GM12878 (cell line): Measurements from ENCODE around the gene LRRC61. TPM values are rescaled to one million over a fixed set of nuclear protein-coding genes. Genes with fewer than 3 reads are reported as not detected.
A peak's percentile ranks its signal among the peaks of the same experiment; 100 is the strongest.

Experiments used
- ASH2L ChIP-seq: fragments of 300-600, 200-600 bp; sonication (generic); IDR thresholded peaks from 2 replicates; pipeline ENCODE4 v1.6.1; 2017; ENCODE audit warnings: low read depth, mild to moderate bottlenecking, borderline replicate concordance
- BHLHE40 ChIP-seq, 2 experiments: fragments of 450-650 bp in 1 of 2; IDR thresholded peaks; 2 replicates each; pipeline ENCODE4 v1.6.1; 2011 to 2017; ENCODE audit warnings: low read depth in 2 of 2, borderline replicate concordance in 1 of 2, improper control_type of control experiment in 1 of 2, low read length in 1 of 2, mild to moderate bottlenecking in 1 of 2
- CBFB ChIP-seq: IDR thresholded peaks from 2 replicates; pipeline ENCODE4 v1.6.1; 2016; ENCODE audit warnings: antibody characterized with exemption, low read depth
- CEBPB ChIP-seq, 2 experiments: fragments of 150-350 bp in 1 of 2; IDR thresholded peaks; 2 replicates each; pipeline ENCODE4 v1.6.1; 2012 to 2014; ENCODE audit warnings: low read depth in 2 of 2, low read length in 2 of 2, borderline replicate concordance in 1 of 2, inconsistent platforms in 1 of 2
- ETV6 ChIP-seq, 2 experiments: fragments of 450-650 bp in 1 of 2; IDR thresholded peaks in 1 of 2; conservative IDR thresholded peaks in 1 of 2; 2 replicates each; pipeline ENCODE4 v1.6.1; 2014; ENCODE audit warnings: antibody characterized with exemption in 1 of 2, borderline replicate concordance in 1 of 2, low read depth in 1 of 2, mild to moderate bottlenecking in 1 of 2, moderate library complexity in 1 of 2
- HDAC6 ChIP-seq: fragments of 200-600 bp; sonication (generic); IDR thresholded peaks from one replicate; pipeline ENCODE4 v1.8.0; 2017; ENCODE audit warnings: antibody characterized with exemption; ENCODE audit not compliant: unreplicated experiment
- IKZF2 ChIP-seq, 2 experiments: fragments of 450-650 bp; IDR thresholded peaks; 2 replicates each; pipeline ENCODE4 v1.6.1; 2017; ENCODE audit warnings: mild to moderate bottlenecking in 2 of 2, moderate library complexity in 2 of 2
- KAT2A ChIP-seq: conservative IDR thresholded peaks from 2 replicates; pipeline ENCODE4 v1.6.1; 2011; ENCODE audit warnings: low read depth, low read length; ENCODE audit not compliant: control insufficient read depth
- MTA2 ChIP-seq: fragments of 450-650 bp; IDR thresholded peaks from 2 replicates; pipeline ENCODE4 v1.6.1; 2016; ENCODE audit warnings: low read depth, mild to moderate bottlenecking, moderate library complexity
- MXI1 ChIP-seq: fragments of 150-350 bp; IDR thresholded peaks from 2 replicates; pipeline ENCODE4 v1.6.1; 2011; ENCODE audit warnings: low read depth, mild to moderate bottlenecking, inconsistent platforms, low read length, improper control_type of control experiment
- NKRF ChIP-seq: fragments of 450-650 bp; conservative IDR thresholded peaks from 2 replicates; pipeline ENCODE4 v1.6.1; 2017; ENCODE audit warnings: mild to moderate bottlenecking, moderate library complexity
- POLR2AphosphoS5 ChIP-seq: IDR thresholded peaks from 2 replicates; pipeline ENCODE4 v1.6.1; 2011; ENCODE audit warnings: mild to moderate bottlenecking, low read length, inconsistent platforms
- RB1 ChIP-seq: fragments of 450-650 bp; formaldehyde crosslinking; IDR thresholded peaks from 2 replicates; pipeline ENCODE4 v1.6.1; 2017; ENCODE audit warnings: mild to moderate bottlenecking, borderline replicate concordance
- RELA ChIP-seq: fragments of 450-650 bp; IDR thresholded peaks from 2 replicates; pipeline ENCODE4 v1.8.0; 2014; ENCODE audit warnings: borderline replicate concordance; ENCODE audit not compliant: partially characterized antibody
- SPI1 ChIP-seq: IDR thresholded peaks from 2 replicates; pipeline ENCODE4 v1.6.1; 2011; ENCODE audit warnings: low read depth, mild to moderate bottlenecking, low read length, moderate library complexity, borderline replicate concordance; ENCODE audit not compliant: insufficient read depth
- TCF12 ChIP-seq: IDR thresholded peaks from 2 replicates; pipeline ENCODE4 v1.6.1; 2011; ENCODE audit warnings: low read depth, mild to moderate bottlenecking, low read length
- ZBTB4 ChIP-seq: fragments of 450-650 bp; formaldehyde crosslinking; IDR thresholded peaks from 2 replicates; pipeline ENCODE4 v1.4.0; 2022; ENCODE audit warnings: mild to moderate bottlenecking, moderate library complexity
- ZNF207 ChIP-seq: fragments of 450-650 bp; IDR thresholded peaks from 2 replicates; pipeline ENCODE4 v1.6.1; 2014; ENCODE audit warnings: antibody characterized with exemption, mild to moderate bottlenecking, borderline replicate concordance
- ZSCAN29 ChIP-seq: fragments of 450-650 bp; IDR thresholded peaks from 2 replicates; pipeline ENCODE4 v1.6.1; 2017; ENCODE audit warnings: mild to moderate bottlenecking, moderate library complexity
- polyA plus RNA-seq, 11 experiments: library from polyadenylated mRNA; depleted of rRNA in 4 of 11; unstranded in 6 of 11; stranded (reverse) in 5 of 11; fragments of >200 nt; fragmentation: Nextera tagmentation in 4 of 11; fragmentation: Illumina TruSeq in 1 of 11; extraction: Ambion mirVana in 4 of 11; extraction: Trizol in 1 of 11; gene quantifications; 1 replicate in 1 of 11; 2 replicates in 10 of 11; pipeline versions ENCODE4 v1.2.1 to v1.2.3, GENCODE V29; 2011 to 2016; ENCODE audit warnings: inconsistent platforms in 2 of 11, missing spikeins in 2 of 11, low read depth in 1 of 11
- total RNA-seq, 4 experiments: library from RNA; depleted of rRNA in 3 of 4; stranded (reverse); fragments of >200 nt in 3 of 4; fragmentation: Illumina TruSeq in 1 of 4; extraction: Trizol in 1 of 4; gene quantifications; 2 replicates each; pipeline versions ENCODE4 v1.2.1 to v1.2.3, GENCODE V29; 2013 to 2021
- TF ChIP-seq, protein P1 (sequence below): IDR thresholded peaks from 2 replicates; pipeline ENCODE4 v1.6.1; 2012; ENCODE audit warnings: low read length, inconsistent platforms
- TF ChIP-seq, protein P2 (sequence below): fragments of 450-650 bp; IDR thresholded peaks from 2 replicates; pipeline ENCODE4 v1.6.1; 2017; ENCODE audit warnings: mild to moderate bottlenecking

LRRC61 gene
- total and polyA plus RNA-seq, 10 of the 15 experiments (the other 5 are each of a cell fraction or from before 2014, with no cell fraction given): 1.4 to 54.2 (median 21.8) TPM

DNA sequence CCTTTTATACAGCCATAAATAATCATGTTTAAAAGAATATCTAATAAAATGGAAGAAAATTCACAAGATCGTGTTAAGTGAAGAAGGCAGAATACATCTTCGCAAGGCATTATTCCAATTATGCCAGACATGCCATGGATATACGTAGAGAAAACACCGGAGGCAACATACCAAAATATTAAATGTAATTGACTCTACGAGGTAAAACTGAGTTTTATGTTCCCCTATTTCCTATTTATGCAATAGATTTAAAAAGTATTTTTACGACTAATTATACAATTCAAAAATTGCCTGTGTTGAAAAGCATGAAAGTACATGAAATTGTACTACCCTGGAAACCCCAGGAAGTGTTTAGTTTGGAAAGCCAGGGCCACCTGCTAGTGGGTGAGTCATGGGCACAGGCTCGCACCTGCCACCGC lies 44.5 kb downstream of the LRRC61 start (continued):
- no peak for TF ChIP-seq SPI1
- TF ChIP-seq BHLHE40 (IDR thresholded peaks at IDR 0.05; ENCODE audit: borderline replicate concordance in 1 of 2, low read depth in 2 of 2, low read length in 1 of 2): no peak
- no peak for TF ChIP-seq POLR2AphosphoS5
- TF ChIP-seq ETV6 (conservative IDR thresholded peaks at IDR 0.05 in 1 of 2, IDR thresholded peaks at IDR 0.05 in 1 of 2; ENCODE audit: borderline replicate concordance in 1 of 2, low read depth in 1 of 2): no peak
- TF ChIP-seq, protein P1, sequence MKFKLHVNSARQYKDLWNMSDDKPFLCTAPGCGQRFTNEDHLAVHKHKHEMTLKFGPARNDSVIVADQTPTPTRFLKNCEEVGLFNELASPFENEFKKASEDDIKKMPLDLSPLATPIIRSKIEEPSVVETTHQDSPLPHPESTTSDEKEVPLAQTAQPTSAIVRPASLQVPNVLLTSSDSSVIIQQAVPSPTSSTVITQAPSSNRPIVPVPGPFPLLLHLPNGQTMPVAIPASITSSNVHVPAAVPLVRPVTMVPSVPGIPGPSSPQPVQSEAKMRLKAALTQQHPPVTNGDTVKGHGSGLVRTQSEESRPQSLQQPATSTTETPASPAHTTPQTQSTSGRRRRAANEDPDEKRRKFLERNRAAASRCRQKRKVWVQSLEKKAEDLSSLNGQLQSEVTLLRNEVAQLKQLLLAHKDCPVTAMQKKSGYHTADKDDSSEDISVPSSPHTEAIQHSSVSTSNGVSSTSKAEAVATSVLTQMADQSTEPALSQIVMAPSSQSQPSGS: no peak
- no peak for TF ChIP-seq KAT2A
- peak in 1 of 2 experiments; percentile 80; a peak in 2 of 4 replicates for TF ChIP-seq IKZF2 (IDR thresholded peaks at IDR 0.05)
- TF ChIP-seq HDAC6: no peak
- 0 out of 2 replicates have a peak, but pooled peaks have one; percentile 56 for TF ChIP-seq CBFB
- no peak for TF ChIP-seq MXI1
- TF ChIP-seq, protein P2, sequence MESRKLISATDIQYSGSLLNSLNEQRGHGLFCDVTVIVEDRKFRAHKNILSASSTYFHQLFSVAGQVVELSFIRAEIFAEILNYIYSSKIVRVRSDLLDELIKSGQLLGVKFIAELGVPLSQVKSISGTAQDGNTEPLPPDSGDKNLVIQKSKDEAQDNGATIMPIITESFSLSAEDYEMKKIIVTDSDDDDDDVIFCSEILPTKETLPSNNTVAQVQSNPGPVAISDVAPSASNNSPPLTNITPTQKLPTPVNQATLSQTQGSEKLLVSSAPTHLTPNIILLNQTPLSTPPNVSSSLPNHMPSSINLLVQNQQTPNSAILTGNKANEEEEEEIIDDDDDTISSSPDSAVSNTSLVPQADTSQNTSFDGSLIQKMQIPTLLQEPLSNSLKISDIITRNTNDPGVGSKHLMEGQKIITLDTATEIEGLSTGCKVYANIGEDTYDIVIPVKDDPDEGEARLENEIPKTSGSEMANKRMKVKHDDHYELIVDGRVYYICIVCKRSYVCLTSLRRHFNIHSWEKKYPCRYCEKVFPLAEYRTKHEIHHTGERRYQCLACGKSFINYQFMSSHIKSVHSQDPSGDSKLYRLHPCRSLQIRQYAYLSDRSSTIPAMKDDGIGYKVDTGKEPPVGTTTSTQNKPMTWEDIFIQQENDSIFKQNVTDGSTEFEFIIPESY: no peak
- no peak for TF ChIP-seq ZNF207
- TF ChIP-seq RB1: no peak
- no peak for TF ChIP-seq ZBTB4 (CRISPR knock-in tag)
- no peak for TF ChIP-seq RELA
- no peak for TF ChIP-seq NKRF
- peak; percentile 52; the same call in 1 of the 2 replicates for TF ChIP-seq MTA2
- no peak for TF ChIP-seq ASH2L
- no peak for TF ChIP-seq ZSCAN29
- peak; percentile 91 for TF ChIP-seq TCF12
- TF ChIP-seq CEBPB (IDR thresholded peaks at IDR 0.05; ENCODE audit: borderline replicate concordance in 1 of 2, low read depth in 2 of 2, low read length in 2 of 2): no peak
- TF ChIP-seq, all 136 proteins: peak for 10
